IPS-NIHi11 (cell line): Measurements from ENCODE around the gene LRRC8B.
A peak's percentile ranks its signal among the peaks of the same experiment; 100 is the strongest.
"Not testable (repeated sequence)": the region's sequence is repeated elsewhere in the genome, so short reads cannot be mapped to it uniquely, and the experiment has no call there.

Source experiments
- DNase-seq: peaks from one replicate; pipeline ENCODE4 v3.0.0; 2012; ENCODE audit warnings: mixed read lengths, low spot score

The LRRC8B gene

DNA sequence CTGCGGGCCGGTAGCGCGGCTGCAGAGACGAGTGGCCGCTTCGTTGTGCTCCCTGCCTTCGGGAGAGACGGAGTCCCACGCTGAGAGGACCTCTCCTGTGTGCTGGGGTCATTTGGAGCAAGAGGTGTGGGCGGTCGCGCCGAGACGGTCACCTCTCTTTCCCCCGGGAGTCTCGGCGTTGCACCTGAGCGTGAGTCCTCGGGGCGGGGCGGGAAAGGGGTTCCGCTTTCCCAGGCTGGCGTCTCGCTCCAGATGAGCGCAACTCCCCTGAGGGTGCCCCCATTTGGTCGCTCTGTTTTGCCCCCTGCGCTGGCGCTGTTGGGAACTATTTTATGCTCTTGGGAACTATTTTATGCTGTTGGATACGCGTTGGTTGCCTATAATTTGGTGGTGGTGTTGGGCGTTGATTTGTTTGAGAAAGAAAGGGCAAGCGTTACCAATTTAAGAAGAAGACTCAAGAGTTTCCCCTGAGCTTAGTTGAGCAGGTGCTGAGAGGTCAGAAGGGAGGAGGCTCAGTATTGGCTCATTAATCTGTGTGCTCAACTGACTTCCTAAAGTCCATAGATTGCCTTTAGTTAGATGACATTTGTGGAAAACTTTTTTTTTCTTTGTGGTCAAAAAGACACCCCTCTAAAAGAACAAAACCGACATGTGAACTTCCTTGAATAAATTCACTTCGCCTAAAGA is 683 bp downstream of the LRRC8B start:
- DNase-seq, result no peak

DNA sequence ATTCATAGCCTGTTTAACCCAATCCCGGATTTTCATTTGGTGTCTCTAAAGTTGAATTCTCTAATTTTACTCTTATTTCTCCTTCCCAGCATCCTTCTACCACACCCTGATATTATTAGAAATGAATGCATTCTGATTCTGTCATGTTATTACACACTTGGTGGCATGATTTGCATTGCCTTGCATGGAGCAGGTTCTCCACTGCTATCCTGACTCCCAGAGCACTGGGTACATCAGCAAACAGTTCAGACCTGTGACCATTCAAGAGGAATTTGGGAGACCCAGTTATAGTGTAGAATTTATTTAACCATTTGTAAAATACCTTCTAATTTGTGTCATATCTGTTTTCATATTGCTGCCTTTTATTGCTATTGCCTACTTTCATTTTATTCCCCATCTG is 2.6 kb downstream of the LRRC8B start:
- DNase-seq, result no peak

- DNase-seq, result no peak
Observed at GRCh38 chr1:89527750-89528381, 3.2 kb downstream of the LRRC8B start.

- no peak for DNase-seq
Observed at GRCh38 chr1:89528382-89528780, 3.8 kb downstream of the LRRC8B start.

DNA sequence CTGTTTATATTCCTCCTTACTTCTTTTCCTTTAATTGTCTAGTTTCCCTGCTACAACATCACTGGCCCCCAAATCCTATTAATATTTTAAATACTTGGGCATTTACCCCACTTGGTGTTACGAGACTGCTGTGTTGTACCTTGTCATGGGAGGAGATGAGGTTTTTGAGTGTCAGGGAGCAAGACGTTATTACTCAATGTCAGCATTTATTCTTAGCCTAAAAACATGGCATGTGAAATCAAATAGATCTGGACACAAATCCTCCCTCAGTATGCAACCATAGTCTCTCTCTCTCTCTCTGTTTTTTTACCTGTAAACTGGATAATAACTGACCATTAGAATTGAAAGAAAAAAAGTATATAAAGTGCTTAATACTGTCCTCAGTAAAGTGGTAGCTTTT is 4.6 kb downstream of the LRRC8B start:
- no peak for DNase-seq

- DNase-seq, result peak; percentile 16
Observed at GRCh38 chr1:89530444-89531089, 5.9 kb downstream of the LRRC8B start.

DNA sequence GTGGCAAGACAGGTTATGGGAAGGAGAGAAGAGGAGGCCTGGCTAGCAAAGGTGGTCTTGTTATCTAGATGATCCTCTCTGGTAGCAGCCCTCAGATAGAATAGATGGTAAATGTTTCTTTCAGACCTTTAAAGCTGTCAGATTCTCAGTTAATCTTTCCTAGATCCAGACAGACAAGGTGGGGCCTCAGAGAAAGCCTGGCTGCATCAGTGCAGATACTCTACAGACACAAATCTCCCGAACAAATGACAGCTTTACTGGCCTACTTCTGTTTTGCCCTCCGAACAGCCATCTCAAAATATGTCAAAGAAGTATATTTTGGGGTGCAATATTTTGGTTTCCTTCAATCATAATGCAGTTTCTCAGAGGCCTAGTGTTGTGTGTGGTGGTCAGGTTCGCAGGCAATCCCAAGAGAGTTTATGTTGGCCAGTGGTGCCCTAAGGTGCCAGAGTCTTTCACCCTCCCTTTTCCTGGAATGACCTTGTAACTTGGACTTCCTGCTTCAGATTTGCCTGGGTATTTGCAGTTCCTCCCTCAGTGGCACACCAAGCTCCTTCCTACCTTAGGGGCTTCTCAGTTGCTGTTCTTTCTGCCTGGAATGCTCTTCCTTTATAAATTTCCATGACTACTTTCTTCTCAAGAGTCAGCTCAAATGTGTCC is 7.0 kb downstream of the LRRC8B start:
- DNase-seq, result no peak

DNA sequence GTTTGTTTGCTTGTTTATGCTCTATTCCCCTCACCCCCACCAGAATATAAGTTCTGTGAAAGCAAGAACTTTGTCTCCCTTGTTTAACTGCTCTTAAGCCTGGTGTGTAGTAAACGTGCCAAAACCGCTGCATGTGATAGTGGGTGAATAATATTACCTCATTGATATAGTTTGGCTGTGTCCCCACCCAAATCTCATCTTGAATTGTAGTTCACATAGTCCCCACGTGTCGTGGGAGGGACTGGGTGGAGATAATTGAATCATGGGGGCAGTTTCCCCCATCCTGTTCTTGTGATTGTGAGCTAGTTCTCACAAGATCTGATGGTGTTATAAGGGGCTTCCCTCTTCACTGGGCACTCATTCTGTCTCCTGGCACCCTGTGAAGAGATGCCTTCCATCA is 7.6 kb downstream of the LRRC8B start:
- DNase-seq, result no peak

DNA sequence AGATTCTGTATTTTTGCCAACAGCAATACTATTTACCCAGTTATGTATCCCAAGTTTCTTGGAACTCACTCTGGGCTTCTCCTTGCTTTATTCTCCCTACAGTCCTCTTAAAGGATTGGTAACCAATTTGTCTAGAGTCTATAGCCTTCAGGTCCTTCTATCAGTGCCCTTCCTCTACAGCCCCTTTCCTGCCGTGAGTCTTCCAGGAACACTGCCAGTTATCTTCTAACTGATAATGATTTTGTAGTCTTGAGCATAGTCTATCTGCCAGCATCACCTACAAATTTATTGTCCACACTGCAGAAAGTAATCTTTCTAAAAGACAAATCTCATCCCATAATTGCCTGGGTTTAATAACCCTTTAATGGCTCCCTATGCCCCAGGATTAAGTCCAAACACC is 8.2 kb downstream of the LRRC8B start:
- DNase-seq, result no peak

DNA sequence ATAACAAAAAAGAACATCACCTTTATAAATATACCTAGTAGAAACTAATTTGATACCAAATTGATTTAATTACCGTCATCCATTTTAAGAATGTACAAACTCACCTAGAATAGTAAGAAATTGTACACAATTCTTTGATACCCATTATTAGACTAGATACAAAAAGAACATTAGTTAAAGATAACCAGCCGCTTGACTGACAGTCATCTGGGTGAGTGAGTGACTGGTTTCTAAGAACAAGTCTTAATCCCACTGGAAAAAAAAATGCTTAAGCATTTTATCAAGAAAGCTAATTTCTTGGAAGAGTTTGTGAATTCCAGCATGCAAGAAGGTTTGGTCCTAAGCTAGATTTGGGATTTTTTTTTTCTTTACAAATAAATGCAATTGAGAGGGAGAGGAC is 10.9 kb downstream of the LRRC8B start:
- DNase-seq, result no peak

GRCh38 chr1:89536555-89537341 is 12.1 kb downstream of the LRRC8B start:
- DNase-seq, result no peak

DNA sequence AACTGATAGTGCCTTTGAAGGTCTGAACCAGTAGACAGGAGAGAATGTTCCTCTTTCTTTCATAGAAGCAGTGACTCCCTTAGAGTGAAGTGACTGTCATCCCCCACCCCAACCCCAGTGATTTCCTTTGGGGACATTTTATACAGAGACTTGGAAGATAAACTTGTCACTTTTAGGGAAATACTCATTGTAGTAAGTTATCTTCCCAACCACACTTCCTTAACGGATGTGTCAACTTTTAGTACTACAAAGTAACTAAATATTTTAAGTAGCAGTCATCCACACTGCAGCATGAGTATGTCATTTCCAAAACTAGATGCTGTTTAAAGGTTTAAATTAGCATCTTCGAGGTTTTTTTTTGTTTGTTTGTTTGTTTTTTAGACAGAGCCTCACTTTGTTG is 13.7 kb downstream of the LRRC8B start:
- no peak for DNase-seq

DNA sequence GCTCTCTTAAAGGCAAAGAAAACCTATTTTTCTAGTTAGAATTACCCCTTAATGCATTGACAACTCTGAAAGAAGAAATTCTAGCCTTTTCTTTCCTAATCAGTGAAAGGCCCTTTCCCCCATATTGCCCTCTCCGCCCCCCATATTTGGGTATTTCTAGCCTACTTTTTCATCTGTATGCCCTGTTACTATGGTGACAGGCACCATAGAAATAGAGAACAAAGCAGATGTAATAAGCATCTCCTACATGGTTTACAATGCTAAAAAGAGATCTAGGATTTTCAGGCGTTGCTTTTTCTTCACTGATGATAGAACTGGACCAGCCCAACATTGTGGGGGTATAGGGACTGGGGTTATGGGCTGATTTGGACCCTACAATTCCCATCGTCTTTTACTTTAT is 14.5 kb downstream of the LRRC8B start:
- DNase-seq, result no peak

DNA sequence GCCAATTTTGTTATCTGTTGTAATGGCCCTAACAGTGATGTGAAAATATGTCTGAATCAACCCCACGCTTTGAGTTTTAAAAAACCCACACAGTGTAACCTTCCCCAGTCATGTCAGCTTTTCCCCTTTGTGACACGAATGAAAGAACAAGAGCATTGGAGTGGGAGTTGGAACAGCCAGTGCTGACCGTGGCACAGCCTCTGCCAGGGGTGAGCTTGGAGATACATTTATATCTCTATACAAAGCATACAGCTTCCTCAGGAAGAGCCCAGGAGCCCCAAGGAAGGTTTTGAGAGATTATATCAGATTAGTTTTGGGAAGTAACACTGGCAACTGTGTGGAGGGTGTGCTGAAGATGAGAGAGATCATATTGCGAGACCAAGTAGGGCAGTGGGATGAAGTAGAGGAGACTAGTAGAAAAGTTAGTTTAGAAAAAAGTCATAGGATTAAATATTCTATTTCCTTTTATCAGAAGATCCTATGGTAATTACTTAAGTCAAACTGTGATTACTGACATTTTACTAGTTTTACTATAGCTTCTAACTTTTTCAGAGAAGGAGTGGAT is 15.9 kb downstream of the LRRC8B start:
- no peak for DNase-seq

DNA sequence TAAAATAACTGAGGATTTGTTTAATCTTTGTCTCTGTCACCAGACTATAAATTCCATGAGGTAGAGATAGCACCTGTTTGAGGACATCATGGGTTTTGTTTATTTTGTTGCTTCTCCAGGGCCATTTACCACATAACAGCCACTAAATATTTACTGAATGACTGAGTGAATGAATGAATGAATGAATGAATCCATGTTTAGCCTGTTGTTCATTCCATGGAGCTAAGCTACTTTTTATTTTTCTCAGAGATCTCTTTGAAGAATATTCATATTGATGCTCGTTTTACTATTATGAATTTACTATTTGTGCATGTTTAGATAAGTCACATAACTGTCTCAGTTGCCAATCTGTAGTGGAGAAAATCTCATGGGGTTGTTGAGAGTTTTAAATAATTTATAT is 17.7 kb downstream of the LRRC8B start:
- DNase-seq, result no peak

DNA sequence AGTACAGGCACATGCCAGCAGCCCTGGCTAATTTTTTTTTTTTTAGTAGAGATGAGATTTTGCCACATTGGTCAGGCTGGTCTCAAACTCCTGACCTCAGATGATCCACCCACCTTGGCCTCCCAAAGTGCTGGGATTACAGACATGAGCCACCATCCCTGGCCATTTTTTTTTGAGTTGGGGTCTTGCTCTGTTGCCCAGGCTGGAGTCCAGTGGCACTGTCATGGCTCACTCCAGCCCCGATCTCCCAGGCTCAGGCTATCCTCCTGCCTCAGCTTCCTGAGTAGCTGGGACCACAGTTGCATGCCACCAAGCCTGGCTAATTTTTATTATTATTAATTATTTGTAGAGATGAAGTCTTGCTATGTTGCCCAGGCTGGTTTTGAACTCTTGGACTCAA is 19.0 kb downstream of the LRRC8B start:
- not testable (repeated sequence) for DNase-seq

DNA sequence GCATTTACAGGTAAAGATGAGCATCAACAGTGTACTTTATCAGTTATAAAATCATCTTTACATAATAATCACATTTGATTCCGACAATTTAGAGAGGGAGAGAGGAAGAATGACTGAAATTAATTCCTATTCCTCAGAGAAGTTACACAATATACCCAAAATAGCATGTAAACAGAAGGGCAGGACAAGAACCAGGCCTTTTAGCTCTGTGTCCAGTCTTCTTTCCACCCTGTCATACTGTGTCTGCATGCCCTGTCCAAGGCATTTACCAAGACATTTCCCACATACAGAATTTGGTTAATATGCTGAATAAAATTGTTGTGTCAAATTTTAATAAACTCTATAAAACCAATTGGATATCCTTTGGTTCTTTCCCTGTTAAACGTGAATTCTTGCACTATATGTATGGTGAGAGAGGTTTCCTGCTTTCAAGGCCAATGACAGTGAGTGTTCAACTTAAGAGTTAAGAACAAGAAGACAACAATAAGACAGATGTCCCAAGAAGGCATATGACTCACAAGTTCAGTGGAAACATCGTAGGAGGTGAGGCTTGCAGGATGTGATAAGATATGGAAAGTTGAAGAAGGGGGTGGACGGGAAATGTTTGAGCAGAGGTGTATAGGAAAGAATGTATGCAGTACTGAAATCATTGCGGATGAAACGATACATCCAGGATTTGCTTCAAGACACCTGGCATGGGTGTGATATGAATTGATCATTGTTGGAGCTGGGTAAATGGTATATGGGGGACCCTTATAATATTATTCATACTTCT is 20.8 kb downstream of the LRRC8B start:
- DNase-seq, result no peak

DNA sequence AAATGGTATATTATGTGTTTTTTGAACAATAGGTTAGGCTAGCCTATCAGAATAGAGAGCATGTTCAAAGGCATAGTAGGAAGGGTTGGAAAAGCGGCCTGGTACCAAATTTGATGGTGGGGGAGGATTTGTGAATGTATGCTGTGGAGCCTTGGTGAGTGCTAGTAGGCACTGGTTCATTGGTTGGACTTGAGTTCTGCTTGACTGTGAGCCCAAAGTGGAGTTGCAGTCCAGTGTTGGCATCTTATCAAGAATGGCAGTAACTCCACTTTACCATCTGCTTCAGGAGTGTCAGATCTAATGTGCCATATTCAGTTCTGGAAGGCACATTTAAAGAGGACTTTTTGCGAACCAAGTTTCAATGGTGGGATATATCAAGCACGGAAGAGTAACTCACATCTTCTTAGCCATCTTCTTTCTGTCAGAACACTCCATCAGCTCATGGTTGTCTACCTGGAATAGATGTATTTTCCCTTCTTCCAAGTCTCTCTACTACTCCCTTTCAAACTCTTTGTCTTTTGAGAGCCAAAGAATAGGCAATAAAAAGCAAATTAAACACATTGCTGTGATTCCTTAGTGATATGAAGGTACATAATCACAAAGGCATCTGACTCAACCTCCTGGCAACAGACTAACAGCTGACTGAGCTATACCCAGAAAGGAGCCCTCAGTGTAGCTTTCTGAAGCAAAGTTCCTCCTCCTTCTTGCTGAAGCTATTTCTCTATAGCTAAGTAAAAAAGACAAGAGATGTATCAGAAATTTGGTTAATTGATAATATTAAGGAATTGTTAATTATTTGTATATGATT is 21.7 kb downstream of the LRRC8B start:
- DNase-seq, result no peak

DNA sequence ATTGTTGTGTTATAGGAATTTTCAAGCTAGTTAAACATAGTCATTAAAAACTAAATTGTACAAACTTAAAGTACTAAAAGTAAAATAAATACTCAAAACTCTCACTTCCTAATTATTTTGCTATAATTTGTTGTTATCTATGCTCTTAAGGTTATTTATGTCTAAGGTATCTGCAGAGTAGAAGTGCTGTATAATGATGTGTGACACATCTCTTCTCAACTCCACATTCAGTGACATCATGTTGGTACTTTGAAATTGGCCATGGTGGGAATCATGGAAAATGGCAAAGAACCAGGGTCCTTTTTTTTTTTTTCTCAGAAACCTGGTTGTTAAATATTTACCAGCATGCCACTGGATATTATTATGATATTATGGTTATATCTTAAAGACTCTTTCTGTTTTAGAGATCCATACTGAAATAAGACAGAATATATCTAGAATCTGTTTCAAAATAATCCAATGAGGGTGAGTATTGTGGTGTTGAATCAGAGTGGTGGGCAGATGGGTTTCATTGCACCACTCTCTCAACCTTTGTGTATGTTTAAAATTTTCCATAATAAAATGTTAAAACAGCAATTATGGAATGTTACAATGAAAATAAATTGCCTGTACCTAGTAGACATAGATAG is 22.4 kb downstream of the LRRC8B start:
- no peak for DNase-seq
